Measurements from ENCODE around the gene HMGXB3. TPM values are rescaled to one million over a fixed set of nuclear protein-coding genes. Genes with fewer than 3 reads are reported as not detected.
"Not testable (repeated sequence)": the region's sequence is repeated elsewhere in the genome, so short reads cannot be mapped to it uniquely, and the experiment has no call there.

Gene HMGXB3
- total and polyA plus RNA-seq, 2 experiments from 2014 or later, result 16.7 to 51.0 TPM

GRCh38 chr5:150022681-150023080 is 22.1 kb downstream of the HMGXB3 start:
- H3K27ac ChIP-seq, result peak overlapping the region; percentile 92

GRCh38 chr5:150023136-150023535 is 22.6 kb downstream of the HMGXB3 start:
- Histone ChIP-seq H3K27me3 (no peaks in the 10 kb centered on the region), H3K4me1 (ENCODE audit: low read depth) (peaks cover 38% of the 10 kb centered on the region), H3K4me3 (no peak overlapping the region), H3K9me3 (ENCODE audit: low read depth) (no peaks in the 10 kb centered on the region), H3K36me3 (peaks cover 42% of the 10 kb centered on the region), H3K27ac (peak overlapping the region; percentile 86)
- no peak for TF ChIP-seq CTCF (IDR thresholded peaks at IDR 0.05; ENCODE audit: low read depth, low read length)
- no peak for DNase-seq (ENCODE audit: low read depth in 1 of 2, low spot score in 1 of 2)

More at GRCh38 chr5:150022681-150023080, 22.1 kb downstream of the HMGXB3 start:
- no peak for TF ChIP-seq CTCF (IDR thresholded peaks at IDR 0.05; ENCODE audit: low read depth, low read length)
- H3K27me3 ChIP-seq, result no peaks in the 10 kb centered on the region
- peak in 1 of 2 donors; percentile 81 for DNase-seq (ENCODE audit: low read depth in 1 of 2, low spot score in 1 of 2)
- no peaks in the 10 kb centered on the region for H3K9me3 ChIP-seq (ENCODE audit: low read depth)
- H3K36me3 ChIP-seq, result peaks cover 39% of the 10 kb centered on the region
- peaks cover 38% of the 10 kb centered on the region for H3K4me1 ChIP-seq (ENCODE audit: low read depth)
- no peak overlapping the region for H3K4me3 ChIP-seq

DNA sequence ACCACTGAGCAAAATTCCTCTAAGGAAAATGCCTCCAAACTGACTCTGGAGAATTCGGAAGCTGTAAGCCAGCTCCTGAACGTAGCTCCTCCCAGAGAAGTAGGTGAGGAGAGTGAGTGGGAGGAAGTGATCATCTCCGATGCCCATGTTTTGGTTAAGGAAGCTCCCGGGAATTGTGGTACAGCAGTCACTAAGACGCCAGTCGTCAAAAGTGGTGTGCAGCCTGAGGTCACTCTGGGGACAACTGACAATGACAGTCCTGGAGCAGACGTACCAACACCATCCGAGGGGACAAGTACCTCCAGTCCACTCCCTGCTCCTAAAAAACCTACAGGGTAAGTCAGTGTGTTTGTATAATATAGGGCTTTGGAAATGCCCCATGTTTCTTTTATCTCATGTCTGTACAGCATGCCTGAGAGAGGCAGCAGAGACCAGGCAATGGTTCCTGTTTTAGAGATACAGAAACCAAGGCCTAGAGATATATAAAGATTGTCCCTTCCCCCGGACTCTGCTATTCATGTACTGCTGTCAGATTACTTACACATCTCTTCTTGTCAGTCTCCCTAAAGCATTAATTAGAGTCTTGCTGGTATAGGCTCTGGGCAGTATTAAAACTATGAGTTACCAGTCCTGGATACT is 23.9 kb downstream of the HMGXB3 start:
- peaks cover 31% of the 10 kb centered on the region for H3K36me3 ChIP-seq
- peak in 1 of 2 donors; percentile 49 for DNase-seq (ENCODE audit: low read depth in 1 of 2, low spot score in 1 of 2)
- no peaks in the 10 kb centered on the region for H3K9me3 ChIP-seq (ENCODE audit: low read depth)
- H3K27ac ChIP-seq, result peak overlapping the region; percentile 86
- peaks cover 43% of the 10 kb centered on the region for H3K4me1 ChIP-seq (ENCODE audit: low read depth)
- no peak overlapping the region for H3K4me3 ChIP-seq
- no peak for TF ChIP-seq CTCF (IDR thresholded peaks at IDR 0.05; ENCODE audit: low read depth, low read length)
- no peaks in the 10 kb centered on the region for H3K27me3 ChIP-seq

DNA sequence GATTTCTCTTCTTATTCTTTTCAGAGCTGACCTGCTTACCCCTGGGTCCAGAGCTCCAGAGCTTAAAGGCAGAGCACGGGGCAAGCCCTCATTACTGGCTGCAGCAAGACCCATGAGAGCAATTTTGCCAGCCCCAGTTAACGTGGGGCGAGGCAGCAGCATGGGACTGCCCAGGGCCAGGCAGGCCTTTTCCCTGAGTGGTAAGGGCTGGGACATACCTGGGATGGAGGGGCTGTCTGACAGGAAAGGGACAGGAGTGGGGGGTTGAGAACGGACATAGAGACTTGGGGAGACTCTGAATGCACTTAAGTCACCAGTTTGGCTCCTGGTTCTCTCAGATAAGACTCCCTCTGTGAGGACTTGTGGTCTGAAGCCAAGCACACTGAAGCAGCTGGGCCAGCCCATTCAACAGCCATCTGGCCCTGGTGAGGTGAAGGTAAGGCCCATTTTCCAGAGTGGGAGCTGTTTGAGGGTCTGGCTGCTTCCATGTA is 26.2 kb downstream of the HMGXB3 start:
- Histone ChIP-seq H3K9me3 (ENCODE audit: low read depth) (no peaks in the 10 kb centered on the region), H3K4me3 (no peak overlapping the region), H3K36me3 (peaks cover 29% of the 10 kb centered on the region), H3K27me3 (no peaks in the 10 kb centered on the region), H3K27ac (no peak overlapping the region), H3K4me1 (ENCODE audit: low read depth) (peaks cover 45% of the 10 kb centered on the region)
- TF ChIP-seq CTCF (IDR thresholded peaks at IDR 0.05; ENCODE audit: low read depth, low read length), result no peak
- DNase-seq (ENCODE audit: low read depth in 1 of 2, low spot score in 1 of 2), result no peak

DNA sequence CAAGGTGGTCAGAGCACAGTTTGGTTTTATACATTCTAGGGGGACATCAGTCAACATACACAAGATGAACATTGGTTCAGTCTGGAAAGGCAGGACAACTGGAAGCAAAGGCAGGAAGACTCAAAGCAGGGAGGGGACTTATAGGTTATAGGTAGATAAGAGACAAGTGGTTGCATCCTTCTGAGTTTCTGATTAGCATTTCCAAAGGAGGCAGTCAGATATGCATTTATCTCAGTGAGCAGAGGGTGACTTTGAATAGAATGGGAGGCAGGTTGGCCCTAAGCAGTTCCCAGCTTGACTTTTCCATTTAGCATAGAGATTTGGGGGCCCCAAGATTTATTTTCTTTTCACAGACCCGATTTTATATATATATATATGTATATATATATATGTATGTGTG is 27.5 kb downstream of the HMGXB3 start:
- not testable (repeated sequence) for DNase-seq (ENCODE audit: low read depth in 1 of 2, low spot score in 1 of 2); H3K27me3 ChIP-seq; H3K4me3 ChIP-seq; H3K27ac ChIP-seq; H3K9me3 ChIP-seq (ENCODE audit: low read depth)
- peaks cover 40% of the 10 kb centered on the region for H3K36me3 ChIP-seq
- H3K4me1 ChIP-seq (ENCODE audit: low read depth), result peaks cover 45% of the 10 kb centered on the region

DNA sequence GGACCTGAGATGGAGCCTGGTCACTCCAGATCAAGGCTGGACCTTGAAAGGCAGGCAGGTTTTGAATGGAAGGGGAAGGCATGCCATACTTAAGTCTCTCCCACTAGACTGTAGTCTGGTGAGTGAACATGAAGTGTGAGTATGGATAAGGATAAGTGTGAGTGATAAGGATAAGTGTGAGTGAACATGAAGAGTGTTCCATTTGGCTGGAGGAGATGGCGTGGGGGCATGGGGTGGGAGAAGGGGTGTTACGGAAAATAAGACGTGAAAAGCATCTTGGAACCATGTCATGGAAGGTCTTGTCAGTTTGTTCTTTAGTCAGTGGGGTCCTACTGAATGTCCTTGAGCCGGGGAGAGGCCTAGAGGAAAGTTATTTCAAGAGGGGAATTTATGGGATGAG is 32.8 kb downstream of the HMGXB3 start:
- Histone ChIP-seq H3K27ac (peak overlapping the region; percentile 49), H3K4me3 (no peak overlapping the region), H3K27me3 (no peaks in the 10 kb centered on the region), H3K4me1 (ENCODE audit: low read depth) (peaks cover 25% of the 10 kb centered on the region), H3K9me3 (ENCODE audit: low read depth) (no peaks in the 10 kb centered on the region), H3K36me3 (peaks cover 42% of the 10 kb centered on the region)
- no peak for TF ChIP-seq CTCF (IDR thresholded peaks at IDR 0.05; ENCODE audit: low read depth, low read length)
- no peak for DNase-seq (ENCODE audit: low read depth in 1 of 2, low spot score in 1 of 2)
